Astrocyte (in vitro differentiated cells and primary cell): ENCODE results near the gene STRA8.

Source experiments
- CTCF ChIP-seq: IDR thresholded peaks from 2 replicates; pipeline ENCODE4 v1.5.1; 2011; ENCODE audit warnings: low read depth, mild to moderate bottlenecking, inconsistent platforms, low read length, moderate library complexity; ENCODE audit not compliant: insufficient read depth
- EZH2 ChIP-seq: IDR thresholded peaks from 2 replicates; pipeline ENCODE4 v1.6.1; 2012; ENCODE audit warnings: mild to moderate bottlenecking, low read length, inconsistent platforms; ENCODE audit not compliant: insufficient read depth

GRCh38 chr7:135197906-135198655 is 35.6 kb upstream of the STRA8 start:
- TF ChIP-seq CTCF (no peak), EZH2 (no peak)
